ENCODE results near the gene CANT1.

CANT1 gene

DNA sequence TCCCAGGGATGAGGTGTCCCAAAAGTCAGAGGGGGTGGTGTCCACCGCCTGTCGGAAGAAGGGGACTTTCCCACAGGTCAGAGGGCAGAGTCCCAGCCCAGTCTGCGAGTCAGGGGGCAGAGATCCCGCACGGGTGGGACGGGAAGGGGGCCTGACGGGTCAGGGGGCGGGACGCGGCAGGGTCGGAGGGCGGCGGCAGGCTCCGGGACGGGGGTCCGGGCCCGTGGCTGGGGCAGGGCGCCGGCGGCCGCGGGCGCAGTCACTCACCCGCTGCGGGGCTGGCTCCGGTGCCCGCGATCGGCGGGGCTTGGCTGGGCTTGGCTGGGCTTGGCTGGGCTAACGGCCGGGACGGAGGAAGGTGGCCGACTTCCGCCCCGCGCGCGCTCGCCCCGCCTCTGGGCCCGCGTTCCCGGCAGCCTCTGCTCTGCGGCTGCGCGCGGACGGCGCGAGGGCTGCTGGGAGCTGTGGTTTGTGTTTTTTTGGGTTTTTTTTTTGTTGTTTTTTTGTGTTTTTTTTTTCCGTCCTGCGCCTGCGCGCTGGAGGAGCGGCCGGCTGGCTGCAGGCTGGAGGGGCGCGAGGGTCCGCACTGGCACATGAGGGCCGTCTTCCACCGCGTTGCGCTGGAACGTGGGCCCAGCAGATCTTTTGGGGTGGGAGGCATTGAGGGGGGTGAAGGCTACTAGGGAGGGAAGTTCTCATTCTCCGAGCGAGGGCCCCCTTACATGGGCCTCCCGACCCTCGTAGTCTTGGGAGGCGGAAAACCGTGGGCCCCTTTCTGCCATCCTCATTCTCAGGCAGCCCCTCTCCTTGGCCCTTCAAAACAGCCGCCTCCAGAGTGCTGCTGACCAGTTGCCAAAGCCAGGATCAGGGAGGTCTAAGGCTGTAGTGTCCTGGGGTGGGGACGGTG lies at the start of gene CANT1:
Gene CANT1, minus strand, starts transcription at position 368 of the 907 bp plus-strand sequence. CDS start 12,142 bp downstream, outside the sequence.
- in situ Hi-C loops (cut with HindIII; ENCODE audit: low sequenced_read_pairs): no loop called here

- in situ Hi-C loops (cut with HindIII; ENCODE audit: low sequenced_read_pairs): no loop called here
These were observed 48.3 kb upstream of the CANT1 start for GRCh38 chr17:79057737-79058385.

DNA sequence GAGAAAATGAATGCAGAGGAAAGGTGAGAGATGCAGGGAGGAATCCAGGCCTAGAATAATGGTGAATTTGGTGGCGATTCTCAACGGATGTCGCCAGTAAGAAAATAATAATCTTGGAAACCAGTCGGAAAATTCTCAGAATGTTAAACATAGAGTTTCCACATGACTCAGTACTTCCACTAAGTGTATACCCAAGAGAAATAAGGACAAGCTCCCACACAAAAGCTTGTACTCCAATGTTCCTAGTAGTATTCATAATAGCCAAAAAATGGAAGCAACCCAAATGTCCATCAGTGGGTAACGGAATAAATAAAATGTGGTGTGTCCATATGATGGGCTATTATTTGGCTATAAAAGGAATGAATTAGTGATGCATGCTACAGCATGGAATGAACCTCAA lies 45.6 kb upstream of the CANT1 start:
- in situ Hi-C loops (cut with HindIII; ENCODE audit: low sequenced_read_pairs): no loop called here

- in situ Hi-C loops (cut with HindIII; ENCODE audit: low sequenced_read_pairs): no loop called here
These were observed 44.8 kb upstream of the CANT1 start for GRCh38 chr17:79054200-79054960.

DNA sequence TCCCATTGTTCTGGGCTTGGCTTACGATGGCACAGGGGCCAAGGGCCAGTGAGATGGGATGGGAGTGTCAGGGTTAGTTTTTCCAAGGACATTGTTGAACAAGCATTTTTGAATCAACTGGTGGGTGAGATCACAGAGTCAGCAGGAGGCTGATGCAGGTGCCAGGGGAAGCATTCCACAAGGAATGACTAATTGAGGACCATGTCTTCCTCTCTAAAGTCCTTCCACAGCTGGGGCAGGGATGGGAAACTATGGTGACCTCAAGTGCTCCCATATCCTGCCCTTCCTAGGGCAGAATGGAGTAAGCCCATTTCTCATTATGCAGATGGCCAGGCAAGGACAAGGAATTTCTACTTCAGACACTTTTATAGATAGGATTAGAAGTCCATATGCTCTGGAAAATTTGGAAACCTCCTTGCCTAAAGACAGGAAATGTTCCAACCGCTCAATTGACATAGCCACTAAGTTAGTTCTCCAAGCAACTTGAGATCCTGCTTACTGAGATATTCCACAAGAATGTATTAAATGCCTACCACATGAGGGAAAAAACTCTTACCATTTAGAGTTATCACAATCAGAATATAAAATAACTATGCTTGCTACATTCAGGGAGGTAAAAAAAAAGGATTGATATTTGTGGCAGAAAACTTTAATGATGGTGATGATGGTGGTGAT lies 43.8 kb upstream of the CANT1 start:
- in situ Hi-C loops (cut with HindIII; ENCODE audit: low sequenced_read_pairs): no loop called here

DNA sequence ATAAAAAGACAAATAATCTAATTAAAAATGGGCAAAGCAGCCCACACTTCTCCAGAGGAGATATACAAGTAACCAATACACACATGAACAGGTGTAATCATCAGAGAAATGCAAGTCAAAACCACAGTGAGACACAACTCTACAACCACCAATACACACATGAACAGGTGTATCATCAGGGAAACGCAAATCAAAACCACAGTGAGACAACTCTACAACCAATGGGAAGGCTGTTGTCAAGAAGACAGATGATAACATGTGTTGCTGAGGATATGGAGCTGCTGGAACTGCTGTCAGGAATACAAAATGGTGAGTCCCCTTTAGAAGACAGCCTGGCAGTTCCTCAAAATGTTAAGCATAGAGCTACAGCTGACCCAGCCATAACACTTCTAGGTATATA lies 42.6 kb upstream of the CANT1 start:
- in situ Hi-C loops (cut with HindIII; ENCODE audit: low sequenced_read_pairs): no loop called here

DNA sequence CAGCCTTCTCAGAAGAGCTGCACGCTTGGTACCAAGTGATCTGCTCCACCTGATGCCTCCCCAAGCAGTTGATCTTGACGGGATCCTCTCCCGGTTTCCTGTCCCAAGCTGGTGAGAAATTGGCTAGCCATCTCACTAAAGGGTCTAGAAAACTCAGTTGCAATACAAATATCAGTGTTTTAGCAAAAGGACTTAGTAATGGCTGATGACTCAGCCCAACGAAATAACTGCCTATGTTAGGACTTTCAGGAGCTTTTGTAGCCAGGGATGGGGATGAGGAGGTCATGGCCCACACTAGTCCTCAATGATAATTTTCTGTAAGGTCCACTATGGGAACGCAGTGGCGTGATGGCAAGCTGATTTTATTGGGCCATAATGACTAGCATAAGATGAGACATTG lies 41.7 kb upstream of the CANT1 start:
- in situ Hi-C loops (cut with HindIII; ENCODE audit: low sequenced_read_pairs): no loop called here

DNA sequence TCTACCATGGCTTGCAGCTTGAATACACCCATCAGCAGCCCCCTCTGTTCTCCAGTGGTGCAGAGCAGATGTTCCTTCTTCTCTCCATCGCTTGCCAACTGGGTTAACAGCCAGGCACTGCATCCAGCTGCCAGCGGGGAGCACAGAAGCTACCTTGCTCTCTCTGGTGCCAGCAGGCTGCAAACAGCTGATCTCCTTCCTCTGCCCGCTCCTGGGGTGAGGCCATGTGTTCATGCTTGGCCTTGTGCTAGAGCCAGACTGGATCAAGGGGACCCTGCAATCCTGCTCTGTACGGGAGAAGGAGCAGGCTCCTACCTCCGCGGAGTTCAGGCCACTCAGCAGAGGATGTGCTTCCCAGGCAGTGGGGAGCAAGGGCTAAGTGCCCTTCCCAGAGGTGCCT lies 41.0 kb upstream of the CANT1 start:
- in situ Hi-C loops (cut with HindIII; ENCODE audit: low sequenced_read_pairs): no loop called here

GRCh38 chr17:79049821-79050220 lies 40.3 kb upstream of the CANT1 start:
- in situ Hi-C loops (cut with HindIII; ENCODE audit: low sequenced_read_pairs): loop anchor here (25.0 kb wide), 1 partner anchor 312 kb away; no protein-coding TSS in a partner anchor

DNA sequence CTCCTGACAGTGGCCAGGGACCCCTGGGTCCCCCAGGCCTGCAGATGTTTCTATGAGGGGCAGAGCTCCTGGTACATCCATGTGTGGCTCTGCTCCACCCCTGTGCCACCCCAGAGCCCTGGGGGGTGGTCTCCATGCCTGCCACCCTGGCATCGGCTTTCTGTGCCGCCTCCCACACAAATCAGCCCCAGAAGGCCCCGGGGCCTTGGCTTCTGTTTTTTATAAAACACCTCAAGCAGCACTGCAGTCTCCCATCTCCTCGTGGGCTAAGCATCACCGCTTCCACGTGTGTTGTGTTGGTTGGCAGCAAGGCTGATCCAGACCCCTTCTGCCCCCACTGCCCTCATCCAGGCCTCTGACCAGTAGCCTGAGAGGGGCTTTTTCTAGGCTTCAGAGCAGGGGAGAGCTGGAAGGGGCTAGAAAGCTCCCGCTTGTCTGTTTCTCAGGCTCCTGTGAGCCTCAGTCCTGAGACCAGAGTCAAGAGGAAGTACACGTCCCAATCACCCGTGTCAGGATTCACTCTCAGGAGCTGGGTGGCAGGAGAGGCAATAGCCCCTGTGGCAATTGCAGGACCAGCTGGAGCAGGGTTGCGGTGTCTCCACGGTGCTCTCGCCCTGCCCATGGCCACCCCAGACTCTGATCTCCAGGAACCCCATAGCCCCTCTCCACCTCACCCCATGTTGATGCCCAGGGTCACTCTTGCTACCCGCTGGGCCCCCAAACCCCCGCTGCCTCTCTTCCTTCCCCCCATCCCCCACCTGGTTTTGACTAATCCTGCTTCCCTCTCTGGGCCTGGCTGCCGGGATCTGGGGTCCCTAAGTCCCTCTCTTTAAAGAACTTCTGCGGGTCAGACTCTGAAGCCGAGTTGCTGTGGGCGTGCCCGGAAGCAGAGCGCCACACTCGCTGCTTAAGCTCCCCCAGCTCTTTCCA lies 39.5 kb upstream of the CANT1 start:
- in situ Hi-C loops (cut with HindIII; ENCODE audit: low sequenced_read_pairs): loop anchor here (25.0 kb wide), 1 partner anchor 313 kb away; no protein-coding TSS in a partner anchor

GRCh38 chr17:79047923-79048825 lies 38.6 kb upstream of the CANT1 start:
- in situ Hi-C loops (cut with HindIII; ENCODE audit: low sequenced_read_pairs): loop anchor here (25.0 kb wide), 1 partner anchor 314 kb away; no protein-coding TSS in a partner anchor

DNA sequence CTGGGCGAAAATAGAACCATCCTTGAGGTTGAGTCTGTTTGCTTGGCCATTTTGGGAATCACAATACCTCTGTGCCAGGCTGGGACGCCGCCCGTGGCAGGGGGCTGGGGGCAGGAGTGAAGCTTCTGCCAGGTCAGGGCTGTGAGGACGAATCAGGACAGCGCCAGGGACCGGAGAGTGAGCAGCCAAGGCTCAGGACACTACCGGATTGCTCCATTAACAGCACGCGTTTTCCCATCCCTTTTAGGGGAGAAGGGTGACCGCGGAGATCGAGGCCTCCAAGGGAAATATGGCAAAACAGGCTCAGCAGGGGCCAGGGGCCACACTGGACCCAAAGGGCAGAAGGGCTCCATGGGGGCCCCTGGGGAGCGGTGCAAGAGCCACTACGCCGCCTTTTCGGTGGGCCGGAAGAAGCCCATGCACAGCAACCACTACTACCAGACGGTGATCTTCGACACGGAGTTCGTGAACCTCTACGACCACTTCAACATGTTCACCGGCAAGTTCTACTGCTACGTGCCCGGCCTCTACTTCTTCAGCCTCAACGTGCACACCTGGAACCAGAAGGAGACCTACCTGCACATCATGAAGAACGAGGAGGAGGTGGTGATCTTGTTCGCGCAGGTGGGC lies 37.8 kb upstream of the CANT1 start:
- in situ Hi-C loops (cut with HindIII; ENCODE audit: low sequenced_read_pairs): loop anchor here (25.0 kb wide), 1 partner anchor 315 kb away; no protein-coding TSS in a partner anchor

DNA sequence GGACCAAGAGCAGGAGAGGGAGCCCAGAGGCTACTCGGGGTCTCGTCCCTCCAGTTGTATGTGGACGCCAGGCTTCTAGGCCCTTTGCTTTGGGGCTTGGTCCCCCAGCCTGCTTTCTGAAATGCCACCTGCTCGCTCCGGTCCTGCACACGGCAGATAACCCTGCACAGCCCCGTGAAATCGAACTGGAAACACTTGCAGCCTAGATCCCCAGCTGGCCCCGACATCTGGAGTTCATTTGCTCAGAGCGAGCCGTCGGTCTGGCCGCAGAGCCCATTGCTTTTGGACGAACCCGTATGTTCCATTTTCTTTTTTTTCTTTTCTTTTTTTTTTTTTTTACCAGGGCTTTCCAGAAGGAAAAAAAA lies 37.3 kb upstream of the CANT1 start:
- in situ Hi-C loops (cut with HindIII; ENCODE audit: low sequenced_read_pairs): loop anchor here (25.0 kb wide), 1 partner anchor 315 kb away; no protein-coding TSS in a partner anchor

- in situ Hi-C loops (cut with HindIII; ENCODE audit: low sequenced_read_pairs): loop anchor here (25.0 kb wide), 1 partner anchor 316 kb away; no protein-coding TSS in a partner anchor
These were observed 36.8 kb upstream of the CANT1 start for GRCh38 chr17:79046197-79046915.

- in situ Hi-C loops (cut with HindIII; ENCODE audit: low sequenced_read_pairs): loop anchor here (25.0 kb wide), 1 partner anchor 316 kb away; no protein-coding TSS in a partner anchor
These were observed 36.3 kb upstream of the CANT1 start for GRCh38 chr17:79045842-79046196.

DNA sequence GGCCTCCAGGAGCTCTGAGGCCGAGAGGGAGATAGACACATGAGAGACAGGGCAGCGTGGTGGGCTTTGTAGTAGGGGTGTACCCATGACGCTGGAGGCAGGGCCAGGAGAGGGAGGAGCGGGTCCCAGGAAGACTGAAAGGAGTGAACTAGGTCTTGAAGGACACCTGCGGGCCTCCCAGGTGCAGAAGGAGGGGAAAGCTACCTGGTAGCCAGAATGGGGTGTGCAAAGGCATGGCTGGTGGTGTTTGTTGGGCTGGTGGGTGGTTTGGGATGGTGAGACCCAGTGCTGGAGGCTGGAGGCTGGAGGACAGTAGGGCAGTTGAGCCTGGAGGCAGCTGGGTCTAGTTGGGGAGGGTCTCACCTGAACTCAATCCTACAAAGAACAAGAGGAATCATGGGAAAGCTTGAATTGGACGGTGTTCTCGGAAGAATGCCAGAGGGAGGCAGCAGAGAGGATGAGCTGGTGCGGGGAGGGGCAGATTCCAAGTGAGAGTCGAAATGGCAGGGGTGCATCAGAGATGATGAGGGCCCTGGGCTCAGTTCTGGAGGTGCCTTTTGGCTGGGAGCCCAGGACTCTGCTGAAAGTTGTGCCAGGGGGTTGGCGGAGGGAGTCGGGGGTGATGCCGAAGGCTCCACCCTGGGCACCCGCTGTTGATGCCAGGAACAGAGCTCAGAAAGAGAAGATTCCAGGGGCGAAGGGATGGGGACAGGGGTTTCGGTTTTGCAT lies 35.6 kb upstream of the CANT1 start:
- in situ Hi-C loops (cut with HindIII; ENCODE audit: low sequenced_read_pairs): loop anchor here (25.0 kb wide), 1 partner anchor 317 kb away; no protein-coding TSS in a partner anchor
